ENCODE results near the gene SF1.

SF1 gene

GRCh38 chr11:64722141-64723065 is 55.9 kb downstream of the SF1 start:
- DNase-seq: no peak

- DNase-seq: no peak
Observed at GRCh38 chr11:64721359-64721699, 57.0 kb downstream of the SF1 start.

GRCh38 chr11:64720640-64721358 is 57.5 kb downstream of the SF1 start:
- DNase-seq: no peak

- DNase-seq: no peak
Observed at GRCh38 chr11:64720167-64720566, 58.2 kb downstream of the SF1 start.

GRCh38 chr11:64719406-64719805 is 58.9 kb downstream of the SF1 start:
- DNase-seq: no peak

GRCh38 chr11:64718780-64719124 is 59.6 kb downstream of the SF1 start:
- DNase-seq: no peak

GRCh38 chr11:64718084-64718779 is 60.1 kb downstream of the SF1 start:
- DNase-seq: no peak

- no peak for DNase-seq
Observed at GRCh38 chr11:64717268-64717578, 61.1 kb downstream of the SF1 start.

- DNase-seq: peak in 1 of 2 experiments; percentile 13
Observed at GRCh38 chr11:64716473-64717267, 61.7 kb downstream of the SF1 start.

- no peak for DNase-seq
Observed at GRCh38 chr11:64715756-64716472, 62.4 kb downstream of the SF1 start.

GRCh38 chr11:64715110-64715509 is 63.2 kb downstream of the SF1 start:
- DNase-seq: no peak

- no peak for DNase-seq
Observed at GRCh38 chr11:64714666-64715065, 63.7 kb downstream of the SF1 start.
